ENCODE data around the gene MARCKSL1.

Gene MARCKSL1

GRCh38 chr1:32318127-32318869 is 17.7 kb downstream of the MARCKSL1 start:
- Histone ChIP-seq H3K36me3 (ENCODE audit: low read depth) (peaks cover 45% of the 10 kb centered on the region), H3K27ac (ENCODE audit: poor library complexity, severe bottlenecking) (no peak overlapping the region)

GRCh38 chr1:32316903-32317277 is 19.1 kb downstream of the MARCKSL1 start:
- no peaks in the 10 kb centered on the region for H3K27me3 ChIP-seq (ENCODE audit: insufficient read depth, poor library complexity, severe bottlenecking)
- no peaks in the 10 kb centered on the region for H3K9me3 ChIP-seq (ENCODE audit: severe bottlenecking)
- no peak for TF ChIP-seq CTCF (IDR thresholded peaks at IDR 0.05; ENCODE audit: poor library complexity, severe bottlenecking)
- H3K27ac ChIP-seq (ENCODE audit: poor library complexity, severe bottlenecking), result no peak overlapping the region
- ATAC-seq (ENCODE audit: low read depth) (no peak), DNase-seq (ENCODE audit: low spot score) (no peak)
- no peak overlapping the region for H3K4me3 ChIP-seq (ENCODE audit: severe bottlenecking)
- peaks cover 43% of the 10 kb centered on the region for H3K36me3 ChIP-seq (ENCODE audit: low read depth)
- H3K4me1 ChIP-seq (ENCODE audit: insufficient read depth, poor library complexity, severe bottlenecking), result no peaks in the 10 kb centered on the region

More at GRCh38 chr1:32318127-32318869, 17.7 kb downstream of the MARCKSL1 start:
- H3K4me1 ChIP-seq (ENCODE audit: insufficient read depth, poor library complexity, severe bottlenecking), result no peaks in the 10 kb centered on the region
- no peaks in the 10 kb centered on the region for H3K9me3 ChIP-seq (ENCODE audit: severe bottlenecking)
- ATAC-seq (ENCODE audit: low read depth) (no peak), DNase-seq (ENCODE audit: low spot score) (no peak)
- H3K4me3 ChIP-seq (ENCODE audit: severe bottlenecking), result no peak overlapping the region
- no peaks in the 10 kb centered on the region for H3K27me3 ChIP-seq (ENCODE audit: insufficient read depth, poor library complexity, severe bottlenecking)
- no peak for TF ChIP-seq CTCF (IDR thresholded peaks at IDR 0.05; ENCODE audit: poor library complexity, severe bottlenecking)

GRCh38 chr1:32311709-32312393 is 24.2 kb downstream of the MARCKSL1 start:
- ATAC-seq (ENCODE audit: low read depth), result no peak
- Histone ChIP-seq H3K27ac (ENCODE audit: poor library complexity, severe bottlenecking) (no peak overlapping the region), H3K4me1 (ENCODE audit: insufficient read depth, poor library complexity, severe bottlenecking) (peaks cover 5% of the 10 kb centered on the region), H3K36me3 (ENCODE audit: low read depth) (peaks cover 22% of the 10 kb centered on the region), H3K4me3 (ENCODE audit: severe bottlenecking) (no peak overlapping the region), H3K27me3 (ENCODE audit: insufficient read depth, poor library complexity, severe bottlenecking) (no peaks in the 10 kb centered on the region), H3K9me3 (ENCODE audit: severe bottlenecking) (no peaks in the 10 kb centered on the region)
- DNase-seq (ENCODE audit: low spot score), result no peak
- TF ChIP-seq CTCF (IDR thresholded peaks at IDR 0.05; ENCODE audit: poor library complexity, severe bottlenecking), result no peak

GRCh38 chr1:32309960-32310359 is 26.1 kb downstream of the MARCKSL1 start:
- H3K36me3 ChIP-seq (ENCODE audit: low read depth), result peaks cover 28% of the 10 kb centered on the region
- no peak for TF ChIP-seq CTCF (IDR thresholded peaks at IDR 0.05; ENCODE audit: poor library complexity, severe bottlenecking)
- no peak overlapping the region for H3K4me3 ChIP-seq (ENCODE audit: severe bottlenecking)
- H3K9me3 ChIP-seq (ENCODE audit: severe bottlenecking), result no peaks in the 10 kb centered on the region
- ATAC-seq (ENCODE audit: low read depth), result no peak
- no peak overlapping the region for H3K27ac ChIP-seq (ENCODE audit: poor library complexity, severe bottlenecking)
- no peaks in the 10 kb centered on the region for H3K27me3 ChIP-seq (ENCODE audit: insufficient read depth, poor library complexity, severe bottlenecking)
- peaks cover 5% of the 10 kb centered on the region for H3K4me1 ChIP-seq (ENCODE audit: insufficient read depth, poor library complexity, severe bottlenecking)
- DNase-seq (ENCODE audit: low spot score), result no peak

- Histone ChIP-seq H3K4me1 (ENCODE audit: insufficient read depth, poor library complexity, severe bottlenecking) (peaks cover 5% of the 10 kb centered on the region), H3K27me3 (ENCODE audit: insufficient read depth, poor library complexity, severe bottlenecking) (no peaks in the 10 kb centered on the region), H3K36me3 (ENCODE audit: low read depth) (peaks cover 45% of the 10 kb centered on the region), H3K4me3 (ENCODE audit: severe bottlenecking) (no peak overlapping the region), H3K27ac (ENCODE audit: poor library complexity, severe bottlenecking) (no peak overlapping the region), H3K9me3 (ENCODE audit: severe bottlenecking) (no peaks in the 10 kb centered on the region)
- ATAC-seq (ENCODE audit: low read depth) (peak; percentile 74), DNase-seq (ENCODE audit: low spot score) (no peak)
- TF ChIP-seq CTCF (IDR thresholded peaks at IDR 0.05; ENCODE audit: poor library complexity, severe bottlenecking), result no peak
Measured at GRCh38 chr1:32307324-32307723, 28.7 kb downstream of the MARCKSL1 start.
